OCI-LY3 (cell line): Measurements from ENCODE around the gene GPR37.

ENCODE experiments used
- CTCF ChIP-seq: fragments of 200-600, 300-600 bp; sonication (generic); IDR thresholded peaks from 2 replicates; pipeline ENCODE4 v1.5.1; 2014; ENCODE audit warnings: antibody characterized with exemption, low read length, low read depth
- EZH2phosphoT487 ChIP-seq: fragments of 200-600 bp; shearing (Covaris generic); IDR thresholded peaks from 2 replicates; pipeline ENCODE4 v1.6.1; 2018; ENCODE audit warnings: antibody characterized with exemption, mixed run types, low read depth

GRCh38 chr7:124811341-124811740 lies 45.7 kb upstream of the GPR37 start:
- no peak for TF ChIP-seq CTCF
- TF ChIP-seq EZH2phosphoT487, result no peak
